GM12878 (cell line): ENCODE data around the gene PROM1.

ENCODE experiments used
- ATF2 ChIP-seq: IDR thresholded peaks from 2 replicates; pipeline ENCODE4 v1.6.1; 2012; ENCODE audit warnings: low read length, inconsistent platforms
- EP300 ChIP-seq, 2 experiments: fragments of 150-350 bp in 1 of 2; IDR thresholded peaks; 2 replicates each; pipeline ENCODE4 v1.6.1; 2011 to 2012; ENCODE audit warnings: low read depth in 2 of 2, low read length in 2 of 2, borderline replicate concordance in 1 of 2, improper control_type of control experiment in 1 of 2, inconsistent platforms in 1 of 2; ENCODE audit not compliant: control insufficient read depth in 1 of 2
- FOXM1 ChIP-seq: IDR thresholded peaks from 2 replicates; pipeline ENCODE4 v1.6.1; 2012; ENCODE audit warnings: low read depth, mild to moderate bottlenecking, inconsistent platforms, low read length, moderate library complexity
- MLLT1 ChIP-seq: fragments of 450-650 bp; IDR thresholded peaks from 2 replicates; pipeline ENCODE4 v1.6.1; 2016; ENCODE audit warnings: mild to moderate bottlenecking
- NFYB ChIP-seq: IDR thresholded peaks from 2 replicates; pipeline ENCODE4 v1.6.1; 2011; ENCODE audit warnings: low read depth, mild to moderate bottlenecking, low read length, improper control_type of control experiment, moderate library complexity; ENCODE audit not compliant: insufficient read depth
- NR2C2 ChIP-seq: IDR thresholded peaks from 2 replicates; pipeline ENCODE4 v1.6.1; 2011; ENCODE audit warnings: borderline replicate concordance, low read depth; ENCODE audit not compliant: control insufficient read depth, insufficient read length
- POLR2AphosphoS5 ChIP-seq: IDR thresholded peaks from 2 replicates; pipeline ENCODE4 v1.6.1; 2011; ENCODE audit warnings: mild to moderate bottlenecking, low read length, inconsistent platforms
- RFX5 ChIP-seq: IDR thresholded peaks from 2 replicates; pipeline ENCODE4 v1.6.1; 2011; ENCODE audit warnings: low read depth, low read length, improper control_type of control experiment
- TF ChIP-seq, protein P1 (sequence below): fragments of 450-650 bp; IDR thresholded peaks from 2 replicates; pipeline ENCODE4 v1.6.1; 2017; ENCODE audit warnings: mild to moderate bottlenecking, moderate library complexity
- TF ChIP-seq, protein P2 (sequence below), 3 experiments: IDR thresholded peaks in 2 of 3; conservative IDR thresholded peaks in 1 of 3; 2 replicates each; pipeline ENCODE4 v1.5.1; 2011; ENCODE audit warnings: low read depth in 3 of 3, low read length in 3 of 3, mild to moderate bottlenecking in 3 of 3, control low read depth in 2 of 3, moderate library complexity in 2 of 3, inconsistent platforms in 1 of 3, mixed read lengths in 1 of 3; ENCODE audit not compliant: control insufficient read depth in 2 of 3, insufficient read depth in 1 of 3; ENCODE audit errors: extremely low read depth in 1 of 3
- TF ChIP-seq, protein P3 (sequence below): IDR thresholded peaks from 2 replicates; pipeline ENCODE4 v1.6.1; 2012; ENCODE audit warnings: mild to moderate bottlenecking, low read depth, low read length

- TF ChIP-seq POLR2AphosphoS5 (no peak), MLLT1 (no peak), NFYB (no peak), FOXM1 (no peak), ATF2 (no peak), EP300 (IDR thresholded peaks at IDR 0.05; ENCODE audit: borderline replicate concordance in 1 of 2, control insufficient read depth in 1 of 2, low read depth in 2 of 2, low read length in 2 of 2) (no peak), RFX5 (no peak), NR2C2 (no peak)
- TF ChIP-seq, protein P1, sequence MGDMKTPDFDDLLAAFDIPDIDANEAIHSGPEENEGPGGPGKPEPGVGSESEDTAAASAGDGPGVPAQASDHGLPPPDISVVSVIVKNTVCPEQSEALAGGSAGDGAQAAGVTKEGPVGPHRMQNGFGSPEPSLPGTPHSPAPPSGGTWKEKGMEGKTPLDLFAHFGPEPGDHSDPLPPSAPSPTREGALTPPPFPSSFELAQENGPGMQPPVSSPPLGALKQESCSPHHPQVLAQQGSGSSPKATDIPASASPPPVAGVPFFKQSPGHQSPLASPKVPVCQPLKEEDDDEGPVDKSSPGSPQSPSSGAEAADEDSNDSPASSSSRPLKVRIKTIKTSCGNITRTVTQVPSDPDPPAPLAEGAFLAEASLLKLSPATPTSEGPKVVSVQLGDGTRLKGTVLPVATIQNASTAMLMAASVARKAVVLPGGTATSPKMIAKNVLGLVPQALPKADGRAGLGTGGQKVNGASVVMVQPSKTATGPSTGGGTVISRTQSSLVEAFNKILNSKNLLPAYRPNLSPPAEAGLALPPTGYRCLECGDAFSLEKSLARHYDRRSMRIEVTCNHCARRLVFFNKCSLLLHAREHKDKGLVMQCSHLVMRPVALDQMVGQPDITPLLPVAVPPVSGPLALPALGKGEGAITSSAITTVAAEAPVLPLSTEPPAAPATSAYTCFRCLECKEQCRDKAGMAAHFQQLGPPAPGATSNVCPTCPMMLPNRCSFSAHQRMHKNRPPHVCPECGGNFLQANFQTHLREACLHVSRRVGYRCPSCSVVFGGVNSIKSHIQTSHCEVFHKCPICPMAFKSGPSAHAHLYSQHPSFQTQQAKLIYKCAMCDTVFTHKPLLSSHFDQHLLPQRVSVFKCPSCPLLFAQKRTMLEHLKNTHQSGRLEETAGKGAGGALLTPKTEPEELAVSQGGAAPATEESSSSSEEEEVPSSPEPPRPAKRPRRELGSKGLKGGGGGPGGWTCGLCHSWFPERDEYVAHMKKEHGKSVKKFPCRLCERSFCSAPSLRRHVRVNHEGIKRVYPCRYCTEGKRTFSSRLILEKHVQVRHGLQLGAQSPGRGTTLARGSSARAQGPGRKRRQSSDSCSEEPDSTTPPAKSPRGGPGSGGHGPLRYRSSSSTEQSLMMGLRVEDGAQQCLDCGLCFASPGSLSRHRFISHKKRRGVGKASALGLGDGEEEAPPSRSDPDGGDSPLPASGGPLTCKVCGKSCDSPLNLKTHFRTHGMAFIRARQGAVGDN: no peak
- TF ChIP-seq, protein P2, sequence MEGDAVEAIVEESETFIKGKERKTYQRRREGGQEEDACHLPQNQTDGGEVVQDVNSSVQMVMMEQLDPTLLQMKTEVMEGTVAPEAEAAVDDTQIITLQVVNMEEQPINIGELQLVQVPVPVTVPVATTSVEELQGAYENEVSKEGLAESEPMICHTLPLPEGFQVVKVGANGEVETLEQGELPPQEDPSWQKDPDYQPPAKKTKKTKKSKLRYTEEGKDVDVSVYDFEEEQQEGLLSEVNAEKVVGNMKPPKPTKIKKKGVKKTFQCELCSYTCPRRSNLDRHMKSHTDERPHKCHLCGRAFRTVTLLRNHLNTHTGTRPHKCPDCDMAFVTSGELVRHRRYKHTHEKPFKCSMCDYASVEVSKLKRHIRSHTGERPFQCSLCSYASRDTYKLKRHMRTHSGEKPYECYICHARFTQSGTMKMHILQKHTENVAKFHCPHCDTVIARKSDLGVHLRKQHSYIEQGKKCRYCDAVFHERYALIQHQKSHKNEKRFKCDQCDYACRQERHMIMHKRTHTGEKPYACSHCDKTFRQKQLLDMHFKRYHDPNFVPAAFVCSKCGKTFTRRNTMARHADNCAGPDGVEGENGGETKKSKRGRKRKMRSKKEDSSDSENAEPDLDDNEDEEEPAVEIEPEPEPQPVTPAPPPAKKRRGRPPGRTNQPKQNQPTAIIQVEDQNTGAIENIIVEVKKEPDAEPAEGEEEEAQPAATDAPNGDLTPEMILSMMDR (IDR thresholded peaks at IDR 0.05 in 2 of 3, conservative IDR thresholded peaks at IDR 0.05 in 1 of 3; ENCODE audit: control insufficient read depth in 2 of 3, extremely low read depth in 1 of 3, insufficient read depth in 1 of 3, low read depth in 3 of 3, low read length in 3 of 3): no peak
- TF ChIP-seq, protein P3, sequence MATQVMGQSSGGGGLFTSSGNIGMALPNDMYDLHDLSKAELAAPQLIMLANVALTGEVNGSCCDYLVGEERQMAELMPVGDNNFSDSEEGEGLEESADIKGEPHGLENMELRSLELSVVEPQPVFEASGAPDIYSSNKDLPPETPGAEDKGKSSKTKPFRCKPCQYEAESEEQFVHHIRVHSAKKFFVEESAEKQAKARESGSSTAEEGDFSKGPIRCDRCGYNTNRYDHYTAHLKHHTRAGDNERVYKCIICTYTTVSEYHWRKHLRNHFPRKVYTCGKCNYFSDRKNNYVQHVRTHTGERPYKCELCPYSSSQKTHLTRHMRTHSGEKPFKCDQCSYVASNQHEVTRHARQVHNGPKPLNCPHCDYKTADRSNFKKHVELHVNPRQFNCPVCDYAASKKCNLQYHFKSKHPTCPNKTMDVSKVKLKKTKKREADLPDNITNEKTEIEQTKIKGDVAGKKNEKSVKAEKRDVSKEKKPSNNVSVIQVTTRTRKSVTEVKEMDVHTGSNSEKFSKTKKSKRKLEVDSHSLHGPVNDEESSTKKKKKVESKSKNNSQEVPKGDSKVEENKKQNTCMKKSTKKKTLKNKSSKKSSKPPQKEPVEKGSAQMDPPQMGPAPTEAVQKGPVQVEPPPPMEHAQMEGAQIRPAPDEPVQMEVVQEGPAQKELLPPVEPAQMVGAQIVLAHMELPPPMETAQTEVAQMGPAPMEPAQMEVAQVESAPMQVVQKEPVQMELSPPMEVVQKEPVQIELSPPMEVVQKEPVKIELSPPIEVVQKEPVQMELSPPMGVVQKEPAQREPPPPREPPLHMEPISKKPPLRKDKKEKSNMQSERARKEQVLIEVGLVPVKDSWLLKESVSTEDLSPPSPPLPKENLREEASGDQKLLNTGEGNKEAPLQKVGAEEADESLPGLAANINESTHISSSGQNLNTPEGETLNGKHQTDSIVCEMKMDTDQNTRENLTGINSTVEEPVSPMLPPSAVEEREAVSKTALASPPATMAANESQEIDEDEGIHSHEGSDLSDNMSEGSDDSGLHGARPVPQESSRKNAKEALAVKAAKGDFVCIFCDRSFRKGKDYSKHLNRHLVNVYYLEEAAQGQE: no peak
Observed at GRCh38 chr4:16051132-16051531, 32.7 kb downstream of the PROM1 start.
